B cell (primary cell): ENCODE measurements around the gene CDH5. TPM values are rescaled to one million over a fixed set of nuclear protein-coding genes. Genes with fewer than 3 reads are reported as not detected.

Experiments
- ATAC-seq: fragments of 200-7000 bp; cut with Tn5 transposase; one replicate; pipeline ENCODE4 v1.10.0; 2021; ENCODE audit warnings: low read depth, mild to moderate bottlenecking, moderate number of reproducible peaks, moderate library complexity
- CTCF ChIA-PET: fragments of 350-600 bp; sonication (Branson Sonifier 250); formaldehyde crosslinking; loops from one replicate; lab custom pipeline; 2021; ENCODE audit warnings: antibody characterized with exemption, inconsistent platforms; lab: Charles Lee
- POLR2A ChIA-PET: fragments of 350-600 bp; sonication (Branson Sonifier 250); formaldehyde crosslinking; loops from one replicate; lab custom pipeline; 2021; ENCODE audit warnings: antibody characterized with exemption; lab: Charles Lee
- DNase-seq: peaks from one replicate; pipeline ENCODE4 v3.0.0; 2013
- H2AFZ ChIP-seq: 2 replicates; pipeline ENCODE4 v1.6.1; 2012; ENCODE audit warnings: mild to moderate bottlenecking, low read depth, low read length; ENCODE audit not compliant: insufficient read depth, poor library complexity, severe bottlenecking
- H3K27ac ChIP-seq, 2 donors: 1 replicate in 1 of 2; 2 replicates in 1 of 2; pipeline ENCODE4 v1.5.1; 2012 to 2013; ENCODE audit warnings: low read length in 2 of 2, mild to moderate bottlenecking in 2 of 2, moderate library complexity in 1 of 2
- H3K27me3 ChIP-seq, 4 experiments: fragments of 200-600 bp in 1 of 4; sonication (generic) in 1 of 4; replicated peaks in 1 of 4; 1 replicate in 2 of 4; 2 replicates in 2 of 4; pipeline versions ENCODE4 v1.6.1 to v1.7.0; 2013 to 2016; ENCODE audit warnings: low read length in 3 of 4, mild to moderate bottlenecking in 2 of 4, mixed read lengths in 1 of 4, moderate library complexity in 1 of 4; ENCODE audit not compliant: insufficient read depth in 4 of 4, control insufficient read depth in 3 of 4; ENCODE audit errors: control extremely low read depth in 1 of 4
- H3K36me3 ChIP-seq, 2 experiments: replicated peaks in 1 of 2; 1 replicate in 1 of 2; 2 replicates in 1 of 2; pipeline versions ENCODE4 v1.6.1 to v1.7.1; 2013; ENCODE audit warnings: low read length in 1 of 2; ENCODE audit not compliant: insufficient read depth in 2 of 2, control insufficient read depth in 1 of 2; ENCODE audit errors: control extremely low read depth in 1 of 2, extremely low read depth in 1 of 2
- H3K4me1 ChIP-seq, 2 donors: fragments of 200-600 bp in 1 of 2; sonication (generic) in 1 of 2; 1 replicate in 1 of 2; 2 replicates in 1 of 2; pipeline versions ENCODE4 v1.5.1 to v1.6.1; 2013 to 2017; ENCODE audit warnings: low read length in 2 of 2; ENCODE audit not compliant: control insufficient read depth in 2 of 2, insufficient read depth in 2 of 2
- H3K4me2 ChIP-seq: replicated peaks from 2 replicates; pipeline ENCODE3; 2012; ENCODE audit warnings: mild to moderate bottlenecking, low read depth, low read length; ENCODE audit not compliant: poor library complexity, severe bottlenecking
- H3K4me3 ChIP-seq, 5 experiments: fragments of 200-600 bp in 1 of 5; sonication (generic) in 1 of 5; 1 replicate in 3 of 5; 2 replicates in 2 of 5; pipeline versions ENCODE4 v1.5.1 to v1.7.0; 2011 to 2016; ENCODE audit warnings: low read length in 4 of 5, mild to moderate bottlenecking in 4 of 5, low read depth in 2 of 5, control low read depth in 1 of 5, moderate library complexity in 1 of 5; ENCODE audit not compliant: insufficient read depth in 1 of 5; ENCODE audit errors: control extremely low read depth in 1 of 5, extremely low read depth in 1 of 5
- H3K79me2 ChIP-seq: fragments of 200-600 bp; sonication (generic); one replicate; pipeline ENCODE4 v1.6.0; 2016; ENCODE audit warnings: low read length; ENCODE audit not compliant: control insufficient read depth, insufficient read depth
- H3K9ac ChIP-seq: fragments of 200-600 bp; sonication (generic); 2 replicates; pipeline ENCODE4 v1.6.1; 2017; ENCODE audit warnings: mild to moderate bottlenecking, low read length, moderate library complexity
- H3K9me3 ChIP-seq, 3 donors: one replicate each; pipeline versions ENCODE4 v1.6.1 to v1.7.1; 2013; ENCODE audit warnings: low read length in 2 of 3; ENCODE audit not compliant: control insufficient read depth in 2 of 3, insufficient read depth in 1 of 3; ENCODE audit errors: control extremely low read depth in 1 of 3
- H4K20me1 ChIP-seq: 2 replicates; pipeline ENCODE4 v1.6.0; 2012; ENCODE audit warnings: mild to moderate bottlenecking, low read length; ENCODE audit not compliant: insufficient read depth, control insufficient read depth, poor library complexity, severe bottlenecking
- H3K27ac Mint-ChIP-seq: one replicate; pipeline ENCODE4 v1.8.0; 2021; ENCODE audit warnings: mixed read lengths
- H3K27me3 Mint-ChIP-seq: one replicate; pipeline ENCODE4 v1.8.0; 2021; ENCODE audit warnings: mixed read lengths
- H3K4me1 Mint-ChIP-seq: one replicate; pipeline ENCODE4 v1.8.0; 2021; ENCODE audit warnings: mixed read lengths
- H3K4me3 Mint-ChIP-seq: one replicate; pipeline ENCODE4 v1.8.0; 2021; ENCODE audit warnings: mixed read lengths
- H3K9me3 Mint-ChIP-seq: one replicate; pipeline ENCODE4 v1.8.0; 2022; ENCODE audit warnings: mixed read lengths; ENCODE audit not compliant: insufficient read depth
- EZH2 ChIP-seq: IDR thresholded peaks from 2 replicates; pipeline ENCODE4 v1.6.1; 2012; ENCODE audit warnings: borderline replicate concordance, low read depth, mild to moderate bottlenecking, moderate library complexity, low read length; ENCODE audit not compliant: insufficient read depth, poor library complexity, severe bottlenecking
- WGBS: methylation state at CpG from one replicate; pipeline ENCODE4 v1.1.5; 2013; ENCODE audit warnings: missing lambda C conversion rate; ENCODE audit not compliant: insufficient coverage; 5-methylcytosine and 5-hydroxymethylcytosine counted together
- intact Hi-C: fragments of 100-400 bp; cut with micrococcal nuclease; formaldehyde crosslinking; loops from one replicate; pipeline ENCODE4 v1.10.0; 2022
- polyA plus RNA-seq: library from polyadenylated mRNA; depleted of rRNA; stranded (reverse); fragments of >200 nt; gene quantifications from 2 replicates; pipeline ENCODE4 v1.2.3, GENCODE V29; 2012
- total RNA-seq, 2 donors: library from RNA; stranded (reverse); fragments of 120-200 nt in 1 of 2; gene quantifications; 1 replicate in 1 of 2; 2 replicates in 1 of 2; pipeline versions ENCODE4 v1.2.3 to v1.2.4, GENCODE V29; 2013 to 2022
- TF ChIP-seq, protein P1 (sequence below): fragments of 200-600 bp; IDR thresholded peaks from one replicate; pipeline ENCODE4 v1.8.0; 2022; ENCODE audit warnings: antibody characterized with exemption, mild to moderate bottlenecking

The CDH5 gene
- total and polyA plus RNA-seq, 2 donors (not counting 1 experiment from before 2014, with no cell fraction given): not detected

DNA sequence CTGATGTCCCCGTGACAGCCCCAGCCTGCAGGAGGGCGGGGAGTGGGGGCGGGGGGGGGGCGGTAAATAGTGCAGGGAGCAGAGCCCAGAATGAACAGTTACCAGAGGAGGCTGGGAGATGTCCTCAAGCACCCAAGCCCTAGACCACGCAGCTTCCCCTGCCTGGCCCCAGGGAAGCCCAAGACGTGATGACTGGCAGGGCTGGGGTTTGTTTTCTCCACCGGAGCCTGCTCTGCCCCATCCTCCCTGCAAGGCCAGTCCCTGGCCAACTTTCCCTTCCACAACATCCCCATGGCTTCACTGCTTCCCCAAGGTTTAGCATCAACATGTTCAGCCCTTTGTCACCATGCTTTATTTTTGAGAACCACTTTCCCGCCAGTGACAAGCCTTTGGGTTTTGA, 59.2 kb downstream of the CDH5 start:
- Histone ChIP-seq H3K4me1 (peaks cover 15 to 18% of the 10 kb centered on the region in 2 donors), H3K4me2 (no peak overlapping the region), H3K27ac (no peak overlapping the region), H2AFZ (no peak overlapping the region), H3K4me3 (no peak overlapping the region), H3K9me3 (peaks cover 0 to 9% (median 0%) of the 10 kb centered on the region in 3 donors), H3K79me2 (no peaks in the 10 kb centered on the region), H3K36me3 (no peaks in the 10 kb centered on the region), H3K9ac (no peak overlapping the region), H3K27me3 (peaks cover 0 to 63% (median 28%) of the 10 kb centered on the region in 4 experiments), H4K20me1 (no peaks in the 10 kb centered on the region)
- Mint-ChIP-seq H3K4me1 (peaks cover 8% of the 10 kb centered on the region), H3K27me3 (peaks cover 69% of the 10 kb centered on the region), H3K27ac (no peak overlapping the region), H3K9me3 (no peaks in the 10 kb centered on the region), H3K4me3 (peak overlapping the region; percentile 32)
- no peak for DNase-seq
- TF ChIP-seq, protein P1, sequence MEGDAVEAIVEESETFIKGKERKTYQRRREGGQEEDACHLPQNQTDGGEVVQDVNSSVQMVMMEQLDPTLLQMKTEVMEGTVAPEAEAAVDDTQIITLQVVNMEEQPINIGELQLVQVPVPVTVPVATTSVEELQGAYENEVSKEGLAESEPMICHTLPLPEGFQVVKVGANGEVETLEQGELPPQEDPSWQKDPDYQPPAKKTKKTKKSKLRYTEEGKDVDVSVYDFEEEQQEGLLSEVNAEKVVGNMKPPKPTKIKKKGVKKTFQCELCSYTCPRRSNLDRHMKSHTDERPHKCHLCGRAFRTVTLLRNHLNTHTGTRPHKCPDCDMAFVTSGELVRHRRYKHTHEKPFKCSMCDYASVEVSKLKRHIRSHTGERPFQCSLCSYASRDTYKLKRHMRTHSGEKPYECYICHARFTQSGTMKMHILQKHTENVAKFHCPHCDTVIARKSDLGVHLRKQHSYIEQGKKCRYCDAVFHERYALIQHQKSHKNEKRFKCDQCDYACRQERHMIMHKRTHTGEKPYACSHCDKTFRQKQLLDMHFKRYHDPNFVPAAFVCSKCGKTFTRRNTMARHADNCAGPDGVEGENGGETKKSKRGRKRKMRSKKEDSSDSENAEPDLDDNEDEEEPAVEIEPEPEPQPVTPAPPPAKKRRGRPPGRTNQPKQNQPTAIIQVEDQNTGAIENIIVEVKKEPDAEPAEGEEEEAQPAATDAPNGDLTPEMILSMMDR: no peak
- no peak for TF ChIP-seq EZH2
- ATAC-seq: no peak
- 37% methylated on average over 6 of the region's 8 CpGs for WGBS
- CTCF ChIA-PET: interaction anchor here (0.8 kb wide), 1 partner anchor 9 kb away, joined by 3 read pairs; no protein-coding TSS in a partner anchor
- POLR2A ChIA-PET: no interaction called here
- intact Hi-C loops: no loop called here

DNA sequence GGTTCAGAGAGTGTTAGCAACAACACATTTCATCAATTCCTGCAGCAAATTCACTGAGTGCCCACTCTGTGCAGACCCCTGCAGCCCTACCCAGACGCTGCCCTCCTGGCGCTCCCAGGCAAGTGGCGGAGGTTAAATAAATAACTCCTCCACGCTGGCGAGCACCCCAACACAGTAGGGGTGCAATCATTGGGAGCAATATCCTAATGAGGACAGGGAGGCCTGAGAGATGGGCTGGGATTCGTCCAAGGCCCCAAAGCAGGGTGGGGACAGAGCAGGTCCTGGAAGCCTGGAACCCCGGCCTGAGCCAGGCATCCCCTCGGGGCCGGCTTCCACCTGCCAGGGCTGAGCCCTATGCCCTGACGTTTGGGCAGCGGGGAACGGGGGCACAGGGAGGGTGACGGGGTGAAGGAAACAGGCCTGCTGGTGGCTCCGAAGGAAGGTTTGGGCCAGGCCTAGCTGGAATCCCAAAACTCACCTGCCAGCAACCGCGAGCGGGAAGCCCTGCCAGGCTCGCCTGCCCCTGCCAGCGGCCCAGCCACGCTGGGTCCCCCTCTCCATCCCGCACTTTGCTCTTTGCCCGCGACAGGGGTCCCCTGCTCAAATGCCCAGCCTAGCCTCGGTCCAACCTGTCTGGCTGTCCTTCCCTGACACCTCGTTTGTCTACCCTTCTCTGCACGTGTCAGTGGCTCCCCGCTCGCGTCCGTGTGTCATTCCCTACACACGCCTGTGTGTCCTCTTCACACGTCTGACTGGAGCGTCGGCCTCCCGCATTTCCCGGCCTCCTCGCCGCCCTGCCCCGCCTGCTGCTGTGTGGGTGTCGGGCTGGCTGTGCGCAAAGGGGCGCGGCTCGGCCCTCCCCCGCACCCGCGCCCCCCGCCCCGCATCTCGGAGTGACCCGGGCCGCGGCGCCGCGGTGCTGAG, 59.9 kb downstream of the CDH5 start:
- Mint-ChIP-seq H3K9me3 (no peaks in the 10 kb centered on the region), H3K4me1 (peaks cover 8% of the 10 kb centered on the region), H3K27ac (no peak overlapping the region), H3K4me3 (peak overlapping the region; percentile 59), H3K27me3 (peaks cover 71% of the 10 kb centered on the region)
- Histone ChIP-seq H2AFZ (peak overlapping the region; percentile 28), H3K27me3 (peaks cover 0 to 59% (median 29%) of the 10 kb centered on the region in 4 experiments), H3K9ac (no peak overlapping the region), H3K9me3 (peaks cover 0 to 9% (median 0%) of the 10 kb centered on the region in 3 donors), H3K4me2 (peak overlapping the region; percentile 62), H3K4me1 (peaks cover 15 to 18% of the 10 kb centered on the region in 2 donors), H4K20me1 (no peaks in the 10 kb centered on the region), H3K79me2 (no peaks in the 10 kb centered on the region), H3K27ac (no peak overlapping the region), H3K36me3 (no peaks in the 10 kb centered on the region), H3K4me3 (peak overlapping the region in 1 of 5 experiments; percentile 1)
- no peak for TF ChIP-seq EZH2
- WGBS: 12% methylated on average over 55 of the region's 56 CpGs
- no peak for DNase-seq
- POLR2A ChIA-PET: no interaction called here
- intact Hi-C loops: no loop called here
- CTCF ChIA-PET: interaction anchor here (0.8 kb wide), 1 partner anchor 9 kb away, joined by 3 read pairs; no protein-coding TSS in a partner anchor
- ATAC-seq: no peak
